Mammary epithelial cell (primary cell): ENCODE results near the gene CERCAM.

ENCODE experiments used
- CTCF ChIP-seq, 2 donors: IDR thresholded peaks in 1 of 2; conservative IDR thresholded peaks in 1 of 2; 2 replicates each; pipeline ENCODE4 v1.5.1; 2011 to 2012; ENCODE audit warnings: inconsistent platforms in 2 of 2, low read length in 2 of 2, mild to moderate bottlenecking in 2 of 2, control low read depth in 1 of 2, low read depth in 1 of 2; ENCODE audit not compliant: insufficient read depth in 1 of 2; ENCODE audit errors: extremely low read depth in 1 of 2
- EZH2 ChIP-seq: IDR thresholded peaks from 2 replicates; pipeline ENCODE4 v1.6.1; 2012; ENCODE audit warnings: low read length, inconsistent platforms, borderline replicate concordance

- TF ChIP-seq EZH2 (no peak), CTCF (conservative IDR thresholded peaks at IDR 0.05 in 1 of 2, IDR thresholded peaks at IDR 0.05 in 1 of 2; ENCODE audit: extremely low read depth in 1 of 2, insufficient read depth in 1 of 2, low read depth in 1 of 2, low read length in 2 of 2) (no peak)
These were observed 8.2 kb downstream of the CERCAM start for GRCh38 chr9:128428644-128429512.
